Neuronal stem cell (in vitro differentiated cells): ENCODE results near the gene SMIM36.

Source experiments
- DNase-seq: peaks from one replicate; pipeline ENCODE4 v3.0.0-alpha.2; 2013; ENCODE audit warnings: low spot score
- H2AFZ ChIP-seq: one replicate; pipeline ENCODE4 v1.6.1; 2013; ENCODE audit warnings: mild to moderate bottlenecking, low read length, inconsistent platforms
- H2AK5ac ChIP-seq: 2 replicates; pipeline ENCODE4 v1.6.1; 2013; ENCODE audit warnings: low read depth, mild to moderate bottlenecking, inconsistent platforms, low read length, moderate library complexity, mixed read lengths
- H2BK120ac ChIP-seq: 2 replicates; pipeline ENCODE4 v1.6.1; 2013; ENCODE audit warnings: low read depth, mild to moderate bottlenecking, inconsistent platforms, low read length, moderate library complexity, mixed read lengths
- H2BK12ac ChIP-seq: one replicate; pipeline ENCODE4 v1.6.1; 2013; ENCODE audit warnings: low read length, inconsistent platforms
- H2BK15ac ChIP-seq: 2 replicates; pipeline ENCODE4 v1.6.1; 2013; ENCODE audit warnings: mild to moderate bottlenecking, low read length, inconsistent platforms, mixed read lengths
- H2BK5ac ChIP-seq: one replicate; pipeline ENCODE4 v1.6.1; 2013; ENCODE audit warnings: inconsistent platforms, mild to moderate bottlenecking, low read length, moderate library complexity
- H3K14ac ChIP-seq: one replicate; pipeline ENCODE4 v1.6.1; 2013; ENCODE audit warnings: low read length, inconsistent platforms
- H3K18ac ChIP-seq: 2 replicates; pipeline ENCODE4 v1.6.1; 2013; ENCODE audit warnings: low read length, inconsistent platforms
- H3K23ac ChIP-seq: 2 replicates; pipeline ENCODE4 v1.6.1; 2013; ENCODE audit warnings: low read depth, mild to moderate bottlenecking, mixed read lengths, low read length, inconsistent platforms; ENCODE audit not compliant: poor library complexity
- H3K27ac ChIP-seq: replicated peaks from 3 replicates; pipeline ENCODE4 v1.5.1; 2013; ENCODE audit warnings: low read length, inconsistent platforms
- H3K27me3 ChIP-seq, 3 experiments: 2 replicates each; pipeline ENCODE4 v1.6.1; 2013; ENCODE audit warnings: low read length in 3 of 3, mild to moderate bottlenecking in 2 of 3, inconsistent platforms in 1 of 3, low read depth in 1 of 3, mixed read lengths in 1 of 3, moderate library complexity in 1 of 3; ENCODE audit not compliant: control insufficient read depth in 3 of 3, insufficient read depth in 3 of 3
- H3K36me3 ChIP-seq, 2 donors: replicated peaks in 1 of 2; 2 replicates each; pipeline ENCODE4 v1.6.1; 2013; ENCODE audit warnings: low read length in 2 of 2; ENCODE audit not compliant: control insufficient read depth in 2 of 2, insufficient read depth in 2 of 2
- H3K4ac ChIP-seq: 2 replicates; pipeline ENCODE4 v1.6.1; 2013; ENCODE audit warnings: inconsistent platforms, mild to moderate bottlenecking, low read length, moderate library complexity
- H3K4me1 ChIP-seq, 2 donors: 1 replicate in 1 of 2; 2 replicates in 1 of 2; pipeline ENCODE4 v1.6.1; 2013; ENCODE audit warnings: low read length in 2 of 2, low read depth in 1 of 2; ENCODE audit not compliant: control insufficient read depth in 2 of 2, insufficient read depth in 1 of 2
- H3K4me2 ChIP-seq: one replicate; pipeline ENCODE4 v1.6.1; 2013; ENCODE audit warnings: mild to moderate bottlenecking, low read length, inconsistent platforms; ENCODE audit not compliant: insufficient read depth, poor library complexity, severe bottlenecking
- H3K4me3 ChIP-seq, 2 donors: 2 replicates each; pipeline ENCODE4 v1.5.1; 2013; ENCODE audit warnings: low read length in 2 of 2, mild to moderate bottlenecking in 2 of 2, inconsistent platforms in 1 of 2, moderate library complexity in 1 of 2
- H3K79me1 ChIP-seq: one replicate; pipeline ENCODE4 v1.6.1; 2013; ENCODE audit warnings: low read depth, mild to moderate bottlenecking, inconsistent platforms, low read length, moderate library complexity
- H3K9ac ChIP-seq: one replicate; pipeline ENCODE4 v1.6.1; 2013; ENCODE audit warnings: mild to moderate bottlenecking, low read depth, low read length, inconsistent platforms; ENCODE audit not compliant: poor library complexity
- H3K9me3 ChIP-seq, 2 donors: replicated peaks in 1 of 2; 2 replicates each; pipeline versions ENCODE3 to v1.6.1; 2013; ENCODE audit warnings: low read length in 2 of 2, mild to moderate bottlenecking in 2 of 2, inconsistent platforms in 1 of 2, low read depth in 1 of 2, mixed read lengths in 1 of 2, moderate library complexity in 1 of 2; ENCODE audit not compliant: control insufficient read depth in 2 of 2, insufficient read depth in 1 of 2
- H4K8ac ChIP-seq: one replicate; pipeline ENCODE4 v1.6.1; 2013; ENCODE audit warnings: low read depth, mild to moderate bottlenecking, inconsistent platforms, low read length, moderate library complexity
- H4K91ac ChIP-seq: one replicate; pipeline ENCODE4 v1.6.1; 2013; ENCODE audit warnings: low read length, low read depth, mild to moderate bottlenecking, inconsistent platforms; ENCODE audit not compliant: poor library complexity
- WGBS, 2 donors: extraction: QIAGEN DNeasy Blood & Tissue Kit; methylation state at CpG; one replicate each; pipeline ENCODE4 v1.1.7; 2013; ENCODE audit warnings: missing lambda C conversion rate in 2 of 2, mixed read lengths in 1 of 2; ENCODE audit not compliant: insufficient read length in 2 of 2, insufficient replicate concordance in 1 of 2; ENCODE audit errors: extremely low coverage in 2 of 2; 5-methylcytosine and 5-hydroxymethylcytosine counted together

Gene SMIM36

DNA sequence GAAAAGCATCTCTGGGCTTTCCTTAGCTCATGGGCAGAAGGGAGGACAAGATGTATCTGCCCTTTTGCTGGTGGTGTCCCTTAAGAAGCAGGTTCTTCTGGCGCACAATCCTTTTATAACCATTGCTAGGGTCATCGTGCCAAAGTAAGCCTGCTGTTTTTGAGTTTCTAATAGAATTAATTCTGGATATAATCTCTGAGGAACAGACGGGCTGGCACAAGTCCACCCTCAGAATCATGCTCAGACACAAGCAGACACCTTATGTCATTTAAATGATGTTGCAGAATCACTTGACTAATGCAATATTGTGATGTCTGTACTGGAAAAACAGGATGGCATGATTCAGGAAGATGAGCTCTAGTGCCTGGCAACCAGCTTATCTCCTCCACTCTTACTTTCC, 70.9 kb downstream of the SMIM36 start:
- H2BK120ac ChIP-seq: no peak overlapping the region
- H3K4ac ChIP-seq: no peak overlapping the region
- no peaks in the 10 kb centered on the region for H3K36me3 ChIP-seq
- H3K9me3 ChIP-seq: no peaks in the 10 kb centered on the region
- no peak overlapping the region for H3K9ac ChIP-seq
- H3K4me2 ChIP-seq: no peak overlapping the region
- no peak overlapping the region for H2BK5ac ChIP-seq
- no peak overlapping the region for H4K8ac ChIP-seq
- no peak overlapping the region for H2AFZ ChIP-seq
- H3K23ac ChIP-seq: no peak overlapping the region
- no peaks in the 10 kb centered on the region for H3K79me1 ChIP-seq
- DNase-seq: no peak
- no peak overlapping the region for H4K91ac ChIP-seq
- H3K18ac ChIP-seq: no peak overlapping the region
- no peak overlapping the region for H2BK12ac ChIP-seq
- no peak overlapping the region for H3K4me3 ChIP-seq
- H2AK5ac ChIP-seq: no peak overlapping the region
- no peak overlapping the region for H3K27ac ChIP-seq
- no peak overlapping the region for H3K14ac ChIP-seq
- no CpG with 5 or more reads among the region's 3 CpGs for WGBS, 2 donors
- no peak overlapping the region for H2BK15ac ChIP-seq
- peaks cover 0 to 4% (median 0%) of the 10 kb centered on the region in 3 experiments for H3K27me3 ChIP-seq
- peaks cover 7 to 15% of the 10 kb centered on the region in 2 donors for H3K4me1 ChIP-seq

DNA sequence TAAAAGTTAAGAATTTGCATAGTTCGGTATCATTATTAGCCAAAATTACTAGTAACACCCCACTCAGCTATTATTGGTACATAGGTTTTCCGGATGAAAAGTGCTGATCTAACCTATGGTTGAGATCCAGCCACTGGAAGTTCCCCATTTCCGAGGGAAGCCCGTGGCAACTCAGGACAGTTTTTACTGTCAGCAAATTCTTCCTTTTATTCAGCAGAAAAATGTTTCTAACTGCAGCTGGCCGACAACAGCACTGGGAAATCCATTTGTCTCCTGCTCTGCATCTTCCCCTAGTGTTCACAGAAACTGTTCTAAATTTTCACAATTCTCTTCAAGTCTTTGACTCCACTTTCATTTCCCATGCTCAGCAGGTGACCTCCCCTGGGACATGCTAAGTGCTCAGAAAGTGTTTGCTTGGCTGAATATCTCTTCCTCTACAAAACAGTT, 74.1 kb downstream of the SMIM36 start:
- no peaks in the 10 kb centered on the region for H3K9me3 ChIP-seq
- no peaks in the 10 kb centered on the region for H3K36me3 ChIP-seq
- H3K27ac ChIP-seq: peak overlapping the region; percentile 75
- no peak overlapping the region for H3K18ac ChIP-seq
- no peak overlapping the region for H3K23ac ChIP-seq
- H2BK5ac ChIP-seq: no peak overlapping the region
- no peak overlapping the region for H3K4me2 ChIP-seq
- no peak overlapping the region for H3K4me3 ChIP-seq
- H3K14ac ChIP-seq: no peak overlapping the region
- H3K4me1 ChIP-seq: peaks cover 3 to 7% of the 10 kb centered on the region in 2 donors
- WGBS, 2 donors: no CpG with 5 or more reads among the region's 5 CpGs
- peak overlapping the region; percentile 24 for H2AFZ ChIP-seq
- H3K79me1 ChIP-seq: no peaks in the 10 kb centered on the region
- H3K4ac ChIP-seq: no peak overlapping the region
- no peak overlapping the region for H2BK15ac ChIP-seq
- no peak overlapping the region for H2AK5ac ChIP-seq
- no peak overlapping the region for H2BK12ac ChIP-seq
- no peak overlapping the region for H4K8ac ChIP-seq
- no peaks in the 10 kb centered on the region for H3K27me3 ChIP-seq
- no peak overlapping the region for H4K91ac ChIP-seq
- no peak for DNase-seq
- H2BK120ac ChIP-seq: no peak overlapping the region
- no peak overlapping the region for H3K9ac ChIP-seq

DNA sequence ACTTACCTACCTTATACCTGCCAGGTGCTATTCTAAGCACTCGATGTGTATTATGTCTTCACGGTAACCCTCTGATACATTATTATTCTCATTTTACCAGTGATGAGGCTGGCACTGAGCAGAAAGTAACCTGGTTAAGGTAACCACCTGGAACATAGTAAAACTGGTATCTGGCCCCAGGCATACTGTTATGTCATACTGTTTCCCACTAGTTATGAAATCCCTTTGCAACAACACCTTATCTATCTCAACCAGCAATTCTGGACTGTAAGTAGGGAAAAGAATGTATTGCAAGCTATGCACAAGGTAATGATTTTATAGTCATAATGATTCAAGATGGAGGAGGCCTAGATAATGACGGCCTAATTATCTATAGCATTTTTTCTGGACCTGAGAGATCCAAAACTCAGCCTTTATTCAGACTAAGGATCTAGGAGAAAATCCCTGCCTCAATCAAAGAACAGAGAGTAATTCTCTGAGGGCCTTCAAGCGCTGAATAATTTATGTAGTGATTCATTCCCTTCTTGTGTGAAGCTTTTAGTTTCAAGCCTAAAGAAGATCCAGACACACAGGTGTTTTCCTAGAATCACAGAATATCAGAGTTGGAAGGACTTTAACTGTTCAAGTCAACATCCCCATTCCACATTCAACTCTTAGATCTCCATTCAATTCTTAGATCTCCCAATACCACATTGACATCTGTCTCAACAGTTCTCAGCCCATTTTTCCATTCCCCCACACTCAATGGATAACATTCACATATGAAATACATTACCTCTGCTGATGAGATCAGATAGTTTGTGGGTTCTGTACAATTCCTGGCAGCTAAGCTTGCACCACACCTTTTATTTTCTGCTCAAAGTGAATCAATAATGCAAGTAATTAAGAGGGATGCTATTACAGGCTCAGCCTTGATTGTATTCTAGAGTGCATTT, 74.8 kb downstream of the SMIM36 start:
- Histone ChIP-seq H3K9ac (no peak overlapping the region), H2BK12ac (no peak overlapping the region), H2BK120ac (no peak overlapping the region), H3K36me3 (no peaks in the 10 kb centered on the region), H3K9me3 (no peaks in the 10 kb centered on the region), H2AK5ac (no peak overlapping the region), H3K4me3 (no peak overlapping the region), H4K91ac (no peak overlapping the region), H2BK5ac (no peak overlapping the region), H3K18ac (no peak overlapping the region), H3K14ac (no peak overlapping the region), H3K4me2 (no peak overlapping the region), H3K27me3 (no peaks in the 10 kb centered on the region), H3K4ac (no peak overlapping the region), H3K4me1 (peaks cover 3 to 7% of the 10 kb centered on the region in 2 donors), H3K79me1 (no peaks in the 10 kb centered on the region), H4K8ac (no peak overlapping the region), H2BK15ac (no peak overlapping the region), H3K27ac (no peak overlapping the region), H2AFZ (no peak overlapping the region), H3K23ac (no peak overlapping the region)
- no CpG with 5 or more reads among the region's 4 CpGs for WGBS, 2 donors
- DNase-seq: no peak

DNA sequence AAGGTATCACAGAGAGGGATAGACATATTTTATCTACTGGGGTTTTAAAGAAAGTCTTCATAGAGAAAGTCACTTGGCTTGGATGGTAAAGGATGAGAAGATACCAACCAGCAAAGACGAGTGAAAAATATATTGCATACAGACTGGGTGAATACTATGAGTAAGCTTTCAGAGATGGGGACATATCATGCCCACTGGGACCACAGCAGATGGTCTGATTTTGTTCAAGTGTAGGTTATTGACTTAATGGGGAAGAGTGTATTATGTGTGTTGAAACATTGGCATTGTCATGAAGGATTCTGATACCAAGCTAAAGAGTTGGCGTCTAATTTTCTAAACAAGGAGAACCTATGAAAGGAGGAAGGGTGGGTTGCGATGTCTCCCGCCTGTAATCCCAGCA, 75.8 kb downstream of the SMIM36 start:
- Histone ChIP-seq H3K79me1 (no peaks in the 10 kb centered on the region), H2AK5ac (no peak overlapping the region), H3K4me3 (no peak overlapping the region), H3K27me3 (no peaks in the 10 kb centered on the region), H2BK15ac (no peak overlapping the region), H3K23ac (no peak overlapping the region), H3K4me1 (peaks cover 3 to 7% of the 10 kb centered on the region in 2 donors), H3K27ac (no peak overlapping the region), H4K91ac (no peak overlapping the region), H3K36me3 (no peaks in the 10 kb centered on the region), H3K14ac (no peak overlapping the region), H2BK5ac (no peak overlapping the region), H2BK120ac (no peak overlapping the region), H3K4ac (no peak overlapping the region), H2AFZ (no peak overlapping the region), H3K4me2 (no peak overlapping the region), H3K18ac (no peak overlapping the region), H3K9ac (no peak overlapping the region), H3K9me3 (no peaks in the 10 kb centered on the region), H4K8ac (no peak overlapping the region), H2BK12ac (no peak overlapping the region)
- DNase-seq: no peak
- no CpG with 5 or more reads among the region's 4 CpGs for WGBS, 2 donors
